ENCODE results near the gene PIGBOS1. TPM values are rescaled to one million over a fixed set of nuclear protein-coding genes. Genes with fewer than 3 reads are reported as not detected.

Gene PIGBOS1
- total RNA-seq, 1 donor from 2014 or later: 12.4 TPM

GRCh38 chr15:55268176-55268695 lies 50.7 kb downstream of the PIGBOS1 start:
- intact Hi-C loops (cut with DNase I): no loop called here
- no peak for TF ChIP-seq CTCF (IDR thresholded peaks at IDR 0.05)
- no peak overlapping the region for H3K4me3 ChIP-seq
- no peaks in the 10 kb centered on the region for H3K27me3 ChIP-seq
- no peaks in the 10 kb centered on the region for H3K9me3 ChIP-seq
- DNase-seq (no peak), ATAC-seq (no peak)
- peaks cover 21% of the 10 kb centered on the region for H3K4me1 ChIP-seq
- peaks cover 7% of the 10 kb centered on the region for H3K36me3 ChIP-seq
- peak overlapping the region; percentile 70 for H3K27ac ChIP-seq

- ATAC-seq: peak; percentile 92
- Histone ChIP-seq H3K27ac (peak overlapping the region; percentile 70), H3K27me3 (no peaks in the 10 kb centered on the region), H3K36me3 (peaks cover 7% of the 10 kb centered on the region), H3K9me3 (no peaks in the 10 kb centered on the region), H3K4me3 (peak overlapping the region; percentile 9), H3K4me1 (peaks cover 21% of the 10 kb centered on the region)
- TF ChIP-seq CTCF (IDR thresholded peaks at IDR 0.05): no peak
- DNase-seq: peak; percentile 75
- intact Hi-C loops (cut with DNase I): no loop called here
Measured at GRCh38 chr15:55267401-55268175, 51.3 kb downstream of the PIGBOS1 start.

Other genes with a start within 250 kb of the PIGBOS1 start
- gene RSL24D1, start 122.2 kb downstream of the PIGBOS1 start, total RNA-seq: 62.1 TPM
- gene RAB27A, start 29.3 kb downstream of the PIGBOS1 start, total RNA-seq: 72.5 TPM
- gene PIGB, start 99 bp upstream of the PIGBOS1 start, total RNA-seq: 8.6 TPM
- 92.0 TPM for gene CCPG1, start 89.2 kb upstream of the PIGBOS1 start, total RNA-seq
- 2.3 TPM for gene PIERCE2, start 89.4 kb upstream of the PIGBOS1 start, total RNA-seq
- 2.4 TPM for gene DNAAF4, start 189.1 kb upstream of the PIGBOS1 start, total RNA-seq

Data from upper lobe of right lung (tissue), 1 donor.